B cell (primary cell): ENCODE measurements around the gene PPP1R36. TPM values are rescaled to one million over a fixed set of nuclear protein-coding genes. Genes with fewer than 3 reads are reported as not detected.

Experiments
- ATAC-seq: fragments of 200-7000 bp; cut with Tn5 transposase; one replicate; pipeline ENCODE4 v1.10.0; 2021; ENCODE audit warnings: low read depth, mild to moderate bottlenecking, moderate number of reproducible peaks, moderate library complexity
- CTCF ChIA-PET: fragments of 350-600 bp; sonication (Branson Sonifier 250); formaldehyde crosslinking; loops from one replicate; lab custom pipeline; 2021; ENCODE audit warnings: antibody characterized with exemption, inconsistent platforms; lab: Charles Lee
- POLR2A ChIA-PET: fragments of 350-600 bp; sonication (Branson Sonifier 250); formaldehyde crosslinking; loops from one replicate; lab custom pipeline; 2021; ENCODE audit warnings: antibody characterized with exemption; lab: Charles Lee
- DNase-seq: peaks from one replicate; pipeline ENCODE4 v3.0.0; 2013
- H2AFZ ChIP-seq: 2 replicates; pipeline ENCODE4 v1.6.1; 2012; ENCODE audit warnings: mild to moderate bottlenecking, low read depth, low read length; ENCODE audit not compliant: insufficient read depth, poor library complexity, severe bottlenecking
- H3K27ac ChIP-seq, 2 donors: 1 replicate in 1 of 2; 2 replicates in 1 of 2; pipeline ENCODE4 v1.5.1; 2012 to 2013; ENCODE audit warnings: low read length in 2 of 2, mild to moderate bottlenecking in 2 of 2, moderate library complexity in 1 of 2
- H3K27me3 ChIP-seq, 4 experiments: fragments of 200-600 bp in 1 of 4; sonication (generic) in 1 of 4; replicated peaks in 1 of 4; 1 replicate in 2 of 4; 2 replicates in 2 of 4; pipeline versions ENCODE4 v1.6.1 to v1.7.0; 2013 to 2016; ENCODE audit warnings: low read length in 3 of 4, mild to moderate bottlenecking in 2 of 4, mixed read lengths in 1 of 4, moderate library complexity in 1 of 4; ENCODE audit not compliant: insufficient read depth in 4 of 4, control insufficient read depth in 3 of 4; ENCODE audit errors: control extremely low read depth in 1 of 4
- H3K36me3 ChIP-seq, 2 experiments: replicated peaks in 1 of 2; 1 replicate in 1 of 2; 2 replicates in 1 of 2; pipeline versions ENCODE4 v1.6.1 to v1.7.1; 2013; ENCODE audit warnings: low read length in 1 of 2; ENCODE audit not compliant: insufficient read depth in 2 of 2, control insufficient read depth in 1 of 2; ENCODE audit errors: control extremely low read depth in 1 of 2, extremely low read depth in 1 of 2
- H3K4me1 ChIP-seq, 2 donors: fragments of 200-600 bp in 1 of 2; sonication (generic) in 1 of 2; 1 replicate in 1 of 2; 2 replicates in 1 of 2; pipeline versions ENCODE4 v1.5.1 to v1.6.1; 2013 to 2017; ENCODE audit warnings: low read length in 2 of 2; ENCODE audit not compliant: control insufficient read depth in 2 of 2, insufficient read depth in 2 of 2
- H3K4me2 ChIP-seq: replicated peaks from 2 replicates; pipeline ENCODE3; 2012; ENCODE audit warnings: mild to moderate bottlenecking, low read depth, low read length; ENCODE audit not compliant: poor library complexity, severe bottlenecking
- H3K4me3 ChIP-seq, 5 experiments: fragments of 200-600 bp in 1 of 5; sonication (generic) in 1 of 5; 1 replicate in 3 of 5; 2 replicates in 2 of 5; pipeline versions ENCODE4 v1.5.1 to v1.7.0; 2011 to 2016; ENCODE audit warnings: low read length in 4 of 5, mild to moderate bottlenecking in 4 of 5, low read depth in 2 of 5, control low read depth in 1 of 5, moderate library complexity in 1 of 5; ENCODE audit not compliant: insufficient read depth in 1 of 5; ENCODE audit errors: control extremely low read depth in 1 of 5, extremely low read depth in 1 of 5
- H3K79me2 ChIP-seq: fragments of 200-600 bp; sonication (generic); one replicate; pipeline ENCODE4 v1.6.0; 2016; ENCODE audit warnings: low read length; ENCODE audit not compliant: control insufficient read depth, insufficient read depth
- H3K9ac ChIP-seq: fragments of 200-600 bp; sonication (generic); 2 replicates; pipeline ENCODE4 v1.6.1; 2017; ENCODE audit warnings: mild to moderate bottlenecking, low read length, moderate library complexity
- H3K9me3 ChIP-seq, 3 donors: one replicate each; pipeline versions ENCODE4 v1.6.1 to v1.7.1; 2013; ENCODE audit warnings: low read length in 2 of 3; ENCODE audit not compliant: control insufficient read depth in 2 of 3, insufficient read depth in 1 of 3; ENCODE audit errors: control extremely low read depth in 1 of 3
- H4K20me1 ChIP-seq: 2 replicates; pipeline ENCODE4 v1.6.0; 2012; ENCODE audit warnings: mild to moderate bottlenecking, low read length; ENCODE audit not compliant: insufficient read depth, control insufficient read depth, poor library complexity, severe bottlenecking
- H3K27ac Mint-ChIP-seq: one replicate; pipeline ENCODE4 v1.8.0; 2021; ENCODE audit warnings: mixed read lengths
- H3K27me3 Mint-ChIP-seq: one replicate; pipeline ENCODE4 v1.8.0; 2021; ENCODE audit warnings: mixed read lengths
- H3K4me1 Mint-ChIP-seq: one replicate; pipeline ENCODE4 v1.8.0; 2021; ENCODE audit warnings: mixed read lengths
- H3K4me3 Mint-ChIP-seq: one replicate; pipeline ENCODE4 v1.8.0; 2021; ENCODE audit warnings: mixed read lengths
- H3K9me3 Mint-ChIP-seq: one replicate; pipeline ENCODE4 v1.8.0; 2022; ENCODE audit warnings: mixed read lengths; ENCODE audit not compliant: insufficient read depth
- CTCF ChIP-seq: fragments of 200-600 bp; IDR thresholded peaks from one replicate; pipeline ENCODE4 v1.8.0; 2022; ENCODE audit warnings: antibody characterized with exemption, mild to moderate bottlenecking
- EZH2 ChIP-seq: IDR thresholded peaks from 2 replicates; pipeline ENCODE4 v1.6.1; 2012; ENCODE audit warnings: borderline replicate concordance, low read depth, mild to moderate bottlenecking, moderate library complexity, low read length; ENCODE audit not compliant: insufficient read depth, poor library complexity, severe bottlenecking
- WGBS: methylation state at CpG from one replicate; pipeline ENCODE4 v1.1.5; 2013; ENCODE audit warnings: missing lambda C conversion rate; ENCODE audit not compliant: insufficient coverage; 5-methylcytosine and 5-hydroxymethylcytosine counted together
- intact Hi-C: fragments of 100-400 bp; cut with micrococcal nuclease; formaldehyde crosslinking; loops from one replicate; pipeline ENCODE4 v1.10.0; 2022
- polyA plus RNA-seq: library from polyadenylated mRNA; depleted of rRNA; stranded (reverse); fragments of >200 nt; gene quantifications from 2 replicates; pipeline ENCODE4 v1.2.3, GENCODE V29; 2012
- total RNA-seq, 2 donors: library from RNA; stranded (reverse); fragments of 120-200 nt in 1 of 2; gene quantifications; 1 replicate in 1 of 2; 2 replicates in 1 of 2; pipeline versions ENCODE4 v1.2.3 to v1.2.4, GENCODE V29; 2013 to 2022

Gene PPP1R36
- total and polyA plus RNA-seq, 2 donors (not counting 1 experiment from before 2014, with no cell fraction given), result 0.06 TPM; not detected in 1

- Mint-ChIP-seq H3K4me3 (no peak overlapping the region), H3K4me1 (peaks cover 39% of the 10 kb centered on the region), H3K9me3 (no peaks in the 10 kb centered on the region), H3K27ac (peak overlapping the region; percentile 37), H3K27me3 (no peaks in the 10 kb centered on the region)
- WGBS, result no CpG with 5 or more reads among the region's 4 CpGs
- peaks cover 88% of the 10 kb centered on the region for H4K20me1 ChIP-seq
- ATAC-seq, result no peak
- no peak overlapping the region for H3K4me3 ChIP-seq
- peaks cover 76% of the 10 kb centered on the region for H3K79me2 ChIP-seq
- intact Hi-C loops, result no loop called here
- H3K27ac ChIP-seq, result no peak overlapping the region
- H3K9me3 ChIP-seq, result no peaks in the 10 kb centered on the region
- H2AFZ ChIP-seq, result no peak overlapping the region
- no peak overlapping the region for H3K9ac ChIP-seq
- H3K36me3 ChIP-seq, result peaks cover 0 to 24% of the 10 kb centered on the region in 2 experiments
- no peak overlapping the region for H3K4me2 ChIP-seq
- H3K4me1 ChIP-seq, result peaks cover 3 to 11% of the 10 kb centered on the region in 2 donors
- no peak for TF ChIP-seq CTCF
- TF ChIP-seq EZH2, result no peak
- no peaks in the 10 kb centered on the region for H3K27me3 ChIP-seq
- ChIA-PET CTCF (no interaction called here), POLR2A (no interaction called here)
- no peak for DNase-seq
These were observed 31.5 kb upstream of the PPP1R36 start for GRCh38 chr14:64518229-64518628.

- no peak overlapping the region for H2AFZ ChIP-seq
- no peaks in the 10 kb centered on the region for H3K9me3 ChIP-seq
- H3K4me3 ChIP-seq, result no peak overlapping the region
- peaks cover 74% of the 10 kb centered on the region for H4K20me1 ChIP-seq
- POLR2A ChIA-PET, result no interaction called here
- Mint-ChIP-seq H3K4me1 (peaks cover 24% of the 10 kb centered on the region), H3K9me3 (no peaks in the 10 kb centered on the region), H3K27me3 (no peaks in the 10 kb centered on the region), H3K27ac (no peak overlapping the region), H3K4me3 (no peak overlapping the region)
- TF ChIP-seq CTCF, result no peak
- no peak for TF ChIP-seq EZH2
- H3K36me3 ChIP-seq, result peaks cover 0 to 30% of the 10 kb centered on the region in 2 experiments
- H3K27me3 ChIP-seq, result no peaks in the 10 kb centered on the region
- no peak overlapping the region for H3K27ac ChIP-seq
- no peak overlapping the region for H3K9ac ChIP-seq
- H3K4me2 ChIP-seq, result no peak overlapping the region
- intact Hi-C loops, result no loop called here
- CTCF ChIA-PET, result interaction anchor here (0.7 to 5.5 kb wide), 6 partner anchors 10 to 340 kb away, joined by 3 to 32 read pairs (median 3); no protein-coding TSS in a partner anchor
- DNase-seq (no peak), ATAC-seq (no peak)
- 87% methylated on average over 3 of the region's 4 CpGs for WGBS
- H3K79me2 ChIP-seq, result peaks cover 51% of the 10 kb centered on the region
- peaks cover 3 to 4% of the 10 kb centered on the region in 2 donors for H3K4me1 ChIP-seq
These were observed 29.1 kb upstream of the PPP1R36 start for GRCh38 chr14:64520699-64521098.
